Vagina (tissue), 2 donors: Measurements from ENCODE around the gene PPEF1. TPM values are rescaled to one million over a fixed set of nuclear protein-coding genes. Genes with fewer than 3 reads are reported as not detected.
"Not testable (repeated sequence)": the region's sequence is repeated elsewhere in the genome, so short reads cannot be mapped to it uniquely, and the experiment has no call there.

Source experiments
- DNase-seq, 2 donors: peaks; one replicate each; pipeline ENCODE4 v3.0.0-alpha.2; 2017; ENCODE audit errors: extremely low spot score in 2 of 2
- H3K27ac ChIP-seq: fragments of 200-600 bp; sonication (generic); one replicate; pipeline ENCODE4 v1.5.1; 2019
- H3K27me3 ChIP-seq: fragments of 200-600 bp; sonication (generic); one replicate; pipeline ENCODE4 v1.5.1; 2019
- H3K36me3 ChIP-seq, 2 donors: fragments of 200-600 bp; sonication (generic); one replicate each; pipeline ENCODE4 v1.5.1; 2017 to 2019
- H3K4me1 ChIP-seq: fragments of 200-600 bp; sonication (generic); one replicate; pipeline ENCODE4 v1.5.1; 2019
- H3K4me3 ChIP-seq, 2 donors: fragments of 200-600 bp; sonication (generic); 1 replicate in 1 of 2; 2 replicates in 1 of 2; pipeline ENCODE4 v1.5.1; 2016 to 2019
- H3K9me3 ChIP-seq: fragments of 200-600 bp; sonication (generic); one replicate; pipeline ENCODE4 v1.5.1; 2019
- POLR2A ChIP-seq, 2 donors: fragments of 450-650 bp; IDR thresholded peaks; one replicate each; pipeline ENCODE4 v1.6.1; 2017; ENCODE audit warnings: antibody characterized with exemption in 2 of 2, mild to moderate bottlenecking in 2 of 2, moderate library complexity in 2 of 2
- POLR2AphosphoS5 ChIP-seq, 2 donors: sonication (generic); formaldehyde crosslinking; IDR thresholded peaks; one replicate each; pipeline ENCODE4 v1.9.0; 2017; ENCODE audit warnings: antibody characterized with exemption in 2 of 2, mild to moderate bottlenecking in 2 of 2, low read depth in 1 of 2; ENCODE audit not compliant: insufficient read depth in 1 of 2
- intact Hi-C: fragments of 100-400 bp; cut with DNase I; formaldehyde crosslinking; loops from one replicate; pipeline ENCODE4 v1.15.1; 2023
- total RNA-seq: library from RNA; depleted of rRNA; stranded (reverse); fragments of >200 nt; gene quantifications from one replicate; pipeline ENCODE4 v1.2.3, GENCODE V29; 2016
- TF ChIP-seq, protein P1 (sequence below), 3 experiments: fragments of 450-650 bp in 2 of 3; fragments of 200-600 bp in 1 of 3; sonication (generic) in 1 of 3; IDR thresholded peaks; one replicate each; pipeline ENCODE4 v1.5.1; 2017 to 2019; ENCODE audit warnings: antibody characterized with exemption in 3 of 3, mild to moderate bottlenecking in 2 of 3, moderate library complexity in 2 of 3

Gene PPEF1
- total RNA-seq, 1 donor from 2014 or later = not detected

- Histone ChIP-seq H3K27me3 (no peaks in the 10 kb centered on the region), H3K9me3 (no peaks in the 10 kb centered on the region), H3K36me3 (no peaks in the 10 kb centered on the region), H3K4me3 (no peak overlapping the region), H3K27ac (no peak overlapping the region), H3K4me1 (no peaks in the 10 kb centered on the region)
- DNase-seq = no peak
- intact Hi-C loops = no loop called here
- TF ChIP-seq POLR2AphosphoS5 (IDR thresholded peaks at IDR 0.05; ENCODE audit: insufficient read depth in 1 of 2, low read depth in 1 of 2) (no peak), POLR2A (IDR thresholded peaks at IDR 0.05) (no peak)
- TF ChIP-seq, protein P1, sequence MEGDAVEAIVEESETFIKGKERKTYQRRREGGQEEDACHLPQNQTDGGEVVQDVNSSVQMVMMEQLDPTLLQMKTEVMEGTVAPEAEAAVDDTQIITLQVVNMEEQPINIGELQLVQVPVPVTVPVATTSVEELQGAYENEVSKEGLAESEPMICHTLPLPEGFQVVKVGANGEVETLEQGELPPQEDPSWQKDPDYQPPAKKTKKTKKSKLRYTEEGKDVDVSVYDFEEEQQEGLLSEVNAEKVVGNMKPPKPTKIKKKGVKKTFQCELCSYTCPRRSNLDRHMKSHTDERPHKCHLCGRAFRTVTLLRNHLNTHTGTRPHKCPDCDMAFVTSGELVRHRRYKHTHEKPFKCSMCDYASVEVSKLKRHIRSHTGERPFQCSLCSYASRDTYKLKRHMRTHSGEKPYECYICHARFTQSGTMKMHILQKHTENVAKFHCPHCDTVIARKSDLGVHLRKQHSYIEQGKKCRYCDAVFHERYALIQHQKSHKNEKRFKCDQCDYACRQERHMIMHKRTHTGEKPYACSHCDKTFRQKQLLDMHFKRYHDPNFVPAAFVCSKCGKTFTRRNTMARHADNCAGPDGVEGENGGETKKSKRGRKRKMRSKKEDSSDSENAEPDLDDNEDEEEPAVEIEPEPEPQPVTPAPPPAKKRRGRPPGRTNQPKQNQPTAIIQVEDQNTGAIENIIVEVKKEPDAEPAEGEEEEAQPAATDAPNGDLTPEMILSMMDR (IDR thresholded peaks at IDR 0.05) = no peak
Observed at GRCh38 chrX:18725310-18725943, 18.0 kb downstream of the PPEF1 start.

DNA sequence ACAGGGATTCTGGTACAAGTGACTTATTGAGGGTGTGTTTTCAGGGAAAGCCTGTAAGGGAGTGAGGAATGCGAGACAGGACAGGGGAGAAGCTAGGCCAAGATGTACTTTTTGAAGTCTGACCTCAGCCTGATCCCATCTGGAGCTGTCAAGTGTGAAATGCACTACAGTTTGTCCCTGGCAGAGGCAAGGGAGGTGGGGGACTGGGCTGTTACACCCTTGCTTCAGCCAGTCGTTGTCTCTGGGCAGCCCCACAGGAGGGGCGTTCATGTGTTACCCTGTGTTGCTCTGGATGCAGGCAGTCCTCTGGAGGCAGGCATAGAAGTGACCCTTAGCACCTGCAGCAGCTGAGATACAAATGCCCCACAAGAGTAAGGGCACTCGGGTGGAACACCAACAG is 25.8 kb downstream of the PPEF1 start:
- H3K36me3 ChIP-seq = no peaks in the 10 kb centered on the region
- H3K27me3 ChIP-seq = no peaks in the 10 kb centered on the region
- no peaks in the 10 kb centered on the region for H3K9me3 ChIP-seq
- no peak overlapping the region for H3K27ac ChIP-seq
- no peaks in the 10 kb centered on the region for H3K4me1 ChIP-seq
- TF ChIP-seq POLR2A (IDR thresholded peaks at IDR 0.05) = no peak
- TF ChIP-seq, protein P1 (IDR thresholded peaks at IDR 0.05) = no peak
- TF ChIP-seq POLR2AphosphoS5 (IDR thresholded peaks at IDR 0.05; ENCODE audit: insufficient read depth in 1 of 2, low read depth in 1 of 2) = no peak
- H3K4me3 ChIP-seq = no peak overlapping the region
- no peak for DNase-seq
- intact Hi-C loops = no loop called here

GRCh38 chrX:18739609-18740008 is 32.2 kb downstream of the PPEF1 start:
- H3K27me3 ChIP-seq, H3K9me3 ChIP-seq, intact Hi-C loops, H3K36me3 ChIP-seq, H3K4me1 ChIP-seq, DNase-seq, H3K27ac ChIP-seq, H3K4me3 ChIP-seq: not testable (repeated sequence)

DNA sequence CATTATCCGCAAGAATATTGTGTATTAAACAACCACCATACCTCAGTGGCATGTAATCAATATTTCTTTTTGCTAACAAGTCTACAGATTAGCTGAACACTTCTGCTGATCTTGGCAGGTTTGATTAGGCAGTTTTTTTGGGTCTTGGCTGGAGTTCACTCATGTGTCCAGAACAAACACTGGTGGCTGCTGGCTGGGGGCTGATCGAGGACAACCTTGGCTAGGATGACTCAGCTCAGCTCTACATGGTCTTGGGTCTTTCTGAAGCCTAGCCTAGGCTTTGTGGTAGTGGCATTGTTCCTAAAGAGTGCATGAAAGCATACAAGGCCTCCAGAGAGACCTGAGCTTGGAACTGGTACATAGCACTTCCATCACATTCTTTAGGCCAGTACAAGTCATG is 41.1 kb downstream of the PPEF1 start:
- DNase-seq = no peak
- Histone ChIP-seq H3K4me1 (no peaks in the 10 kb centered on the region), H3K27ac (no peak overlapping the region), H3K4me3 (no peak overlapping the region), H3K9me3 (peaks cover 3% of the 10 kb centered on the region), H3K36me3 (no peaks in the 10 kb centered on the region), H3K27me3 (no peaks in the 10 kb centered on the region)
- TF ChIP-seq POLR2A (IDR thresholded peaks at IDR 0.05) (no peak), POLR2AphosphoS5 (IDR thresholded peaks at IDR 0.05; ENCODE audit: insufficient read depth in 1 of 2, low read depth in 1 of 2) (no peak)
- TF ChIP-seq, protein P1 (IDR thresholded peaks at IDR 0.05) = no peak
- intact Hi-C loops = no loop called here

DNA sequence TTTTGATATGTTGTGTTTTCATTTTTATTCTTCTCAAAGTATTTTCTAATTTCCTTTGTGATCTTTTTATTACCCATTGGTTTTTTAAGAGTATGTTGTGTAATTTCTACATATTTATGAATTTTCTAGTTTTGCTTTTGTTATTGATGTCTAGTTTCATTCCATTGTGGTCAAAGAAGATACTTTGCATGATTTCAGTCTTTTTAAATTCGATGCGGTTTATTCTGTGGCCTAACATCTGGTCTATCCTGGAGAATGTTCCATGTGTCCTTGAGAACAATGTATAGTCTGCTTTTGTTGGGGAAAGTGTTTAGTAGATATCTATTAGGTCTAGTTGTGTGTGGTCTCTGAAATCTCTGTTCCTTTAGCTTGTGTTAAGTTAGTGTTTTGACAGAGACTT is 46.2 kb downstream of the PPEF1 start:
- no peak for DNase-seq
- Histone ChIP-seq H3K27ac (no peak overlapping the region), H3K9me3 (no peaks in the 10 kb centered on the region), H3K4me1 (no peaks in the 10 kb centered on the region), H3K36me3 (no peaks in the 10 kb centered on the region), H3K4me3 (no peak overlapping the region), H3K27me3 (no peaks in the 10 kb centered on the region)
- TF ChIP-seq POLR2A (IDR thresholded peaks at IDR 0.05) (no peak), POLR2AphosphoS5 (IDR thresholded peaks at IDR 0.05; ENCODE audit: insufficient read depth in 1 of 2, low read depth in 1 of 2) (no peak)
- TF ChIP-seq, protein P1 (IDR thresholded peaks at IDR 0.05) = no peak
- intact Hi-C loops = no loop called here
